Adrenal gland (tissue), 12 donors: ENCODE measurements around the gene TFCP2L1. TPM values are rescaled to one million over a fixed set of nuclear protein-coding genes. Genes with fewer than 3 reads are reported as not detected.
"Not testable (repeated sequence)": the region's sequence is repeated elsewhere in the genome, so short reads cannot be mapped to it uniquely, and the experiment has no call there.

Source experiments
- DNase-seq, 7 donors: peaks; one replicate each; pipeline ENCODE4 v3.0.0-alpha.2; 2019 to 2020
- H3K27ac ChIP-seq, 5 donors: fragments of 200-600 bp; sonication (generic) in 4 of 5; 1 replicate in 3 of 5; 2 replicates in 2 of 5; pipeline versions ENCODE4 v1.5.1 to v1.8.0; 2016 to 2020; ENCODE audit warnings: mild to moderate bottlenecking in 1 of 5
- H3K27me3 ChIP-seq: fragments of 200-600 bp; 2 replicates; pipeline ENCODE4 v1.8.0; 2021
- H3K36me3 ChIP-seq, 2 donors: fragments of 200-600 bp; replicated peaks in 1 of 2; 1 replicate in 1 of 2; 2 replicates in 1 of 2; pipeline versions ENCODE4 v1.5.1 to v1.8.0; 2018 to 2022
- H3K4me1 ChIP-seq, 2 donors: fragments of 200-600 bp; replicated peaks in 1 of 2; 1 replicate in 1 of 2; 2 replicates in 1 of 2; pipeline versions ENCODE4 v1.5.1 to v1.8.0; 2018 to 2021
- H3K4me3 ChIP-seq, 4 donors: fragments of 200-600 bp; sonication (generic) in 3 of 4; one replicate each; pipeline ENCODE4 v1.5.1; 2016 to 2018
- H3K9me3 ChIP-seq, 3 donors: fragments of 200-600 bp; sonication (generic) in 1 of 3; replicated peaks in 1 of 3; 1 replicate in 2 of 3; 2 replicates in 1 of 3; pipeline versions ENCODE4 v1.5.1 to v1.8.0; 2016 to 2021
- POLR2A ChIP-seq, 2 donors: fragments of 450-650 bp; IDR thresholded peaks; one replicate each; pipeline ENCODE4 v1.6.1; 2017; ENCODE audit warnings: antibody characterized with exemption in 2 of 2, mild to moderate bottlenecking in 2 of 2, moderate library complexity in 1 of 2
- WGBS, 4 donors: extraction: QIAGEN DNeasy Blood & Tissue Kit in 2 of 4; methylation state at CpG; one replicate each; pipeline versions ENCODE4 v1.1.5 to v1.1.7; 2013 to 2017; 5-methylcytosine and 5-hydroxymethylcytosine counted together
- intact Hi-C, 2 donors: fragments of 100-400 bp; cut with DNase I; formaldehyde crosslinking; loops; one replicate each; pipeline versions ENCODE4 v1.14.1 to v1.15.0; 2022 to 2023
- polyA plus RNA-seq, 3 donors: library from polyadenylated mRNA; stranded (reverse); fragments of 200-250 nt in 2 of 3; fragments of 350-450 nt in 1 of 3; fragmentation: Illumina TruSeq in 1 of 3; extraction: RNeasy Lipid Tissue Mini Kit (QIAGEN cat#74804) in 1 of 3; gene quantifications; one replicate each; pipeline ENCODE4 v1.2.3, GENCODE V29; 2013 to 2014
- total RNA-seq, 9 donors: library from RNA; depleted of rRNA in 4 of 9; stranded (reverse); fragments of >200 nt in 4 of 9; fragments of 120-200 nt in 1 of 9; fragmentation: NEBNext Ultra II Directional in 1 of 9; extraction: Animal tissue kit (Norgen Biotek cat#: 25700) in 1 of 9; gene quantifications; one replicate each; pipeline versions ENCODE4 v1.1.0 to v1.2.4, GENCODE V29; 2013 to 2023
- TF ChIP-seq, protein P1 (sequence below), 6 experiments: fragments of 450-650 bp in 4 of 6; fragments of 200-600 bp in 2 of 6; sonication (generic) in 1 of 6; IDR thresholded peaks; 1 replicate in 5 of 6; 2 replicates in 1 of 6; pipeline versions ENCODE4 v1.5.1 to v1.8.0; 2016 to 2021; ENCODE audit warnings: antibody characterized with exemption in 6 of 6, mild to moderate bottlenecking in 2 of 6, moderate library complexity in 1 of 6
- donor health status: healthy with polysubstance abuse.
- donor health status: Bipolar disorder and iron deficiency.
- donor health status: DM: yes; HTN: yes; CAD: no.
- donor health status: DM: no; HTN: no; CAD: no.
- donor health status: DM: no; HTN: no; CAD: no.
- donor health status: DM: yes; HTN: yes; CAD: no.

The TFCP2L1 gene
- total and polyA plus RNA-seq, 12 donors, result 0.17 to 2.5 (median 0.87) TPM

DNA sequence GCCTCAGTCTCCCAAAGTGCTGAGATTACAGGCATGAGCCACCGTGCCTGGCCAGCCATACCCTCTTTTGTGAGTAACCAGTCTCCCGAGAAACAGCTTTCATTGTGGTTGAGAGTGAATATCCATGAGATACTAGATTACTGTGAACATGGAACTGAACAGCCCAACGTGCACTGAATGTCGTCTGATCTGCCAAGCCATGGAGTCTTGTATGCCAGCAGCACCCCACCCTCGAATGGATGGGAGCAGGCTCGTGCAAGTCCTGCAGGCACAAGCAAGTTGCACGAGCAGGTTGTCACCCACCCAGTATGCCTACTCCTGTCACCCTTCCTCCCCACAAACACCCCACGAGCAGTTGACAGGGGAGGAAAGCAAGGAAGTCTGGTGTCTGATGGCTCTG, 36.5 kb upstream of the TFCP2L1 start:
- no peaks in the 10 kb centered on the region for H3K9me3 ChIP-seq
- H3K27ac ChIP-seq, result no peak overlapping the region
- intact Hi-C loops, result no loop called here
- no peak overlapping the region for H3K4me3 ChIP-seq
- no peaks in the 10 kb centered on the region for H3K4me1 ChIP-seq
- no peaks in the 10 kb centered on the region for H3K27me3 ChIP-seq
- no peaks in the 10 kb centered on the region for H3K36me3 ChIP-seq
- TF ChIP-seq POLR2A (IDR thresholded peaks at IDR 0.05), result no peak
- TF ChIP-seq, protein P1, sequence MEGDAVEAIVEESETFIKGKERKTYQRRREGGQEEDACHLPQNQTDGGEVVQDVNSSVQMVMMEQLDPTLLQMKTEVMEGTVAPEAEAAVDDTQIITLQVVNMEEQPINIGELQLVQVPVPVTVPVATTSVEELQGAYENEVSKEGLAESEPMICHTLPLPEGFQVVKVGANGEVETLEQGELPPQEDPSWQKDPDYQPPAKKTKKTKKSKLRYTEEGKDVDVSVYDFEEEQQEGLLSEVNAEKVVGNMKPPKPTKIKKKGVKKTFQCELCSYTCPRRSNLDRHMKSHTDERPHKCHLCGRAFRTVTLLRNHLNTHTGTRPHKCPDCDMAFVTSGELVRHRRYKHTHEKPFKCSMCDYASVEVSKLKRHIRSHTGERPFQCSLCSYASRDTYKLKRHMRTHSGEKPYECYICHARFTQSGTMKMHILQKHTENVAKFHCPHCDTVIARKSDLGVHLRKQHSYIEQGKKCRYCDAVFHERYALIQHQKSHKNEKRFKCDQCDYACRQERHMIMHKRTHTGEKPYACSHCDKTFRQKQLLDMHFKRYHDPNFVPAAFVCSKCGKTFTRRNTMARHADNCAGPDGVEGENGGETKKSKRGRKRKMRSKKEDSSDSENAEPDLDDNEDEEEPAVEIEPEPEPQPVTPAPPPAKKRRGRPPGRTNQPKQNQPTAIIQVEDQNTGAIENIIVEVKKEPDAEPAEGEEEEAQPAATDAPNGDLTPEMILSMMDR (IDR thresholded peaks at IDR 0.05), result no peak
- WGBS, 4 donors, result 71 to 90% (median 75%) methylated on average over 3 to 8 of the region's 8 CpGs
- DNase-seq, result peak in 1 of 7 donors; percentile 21

DNA sequence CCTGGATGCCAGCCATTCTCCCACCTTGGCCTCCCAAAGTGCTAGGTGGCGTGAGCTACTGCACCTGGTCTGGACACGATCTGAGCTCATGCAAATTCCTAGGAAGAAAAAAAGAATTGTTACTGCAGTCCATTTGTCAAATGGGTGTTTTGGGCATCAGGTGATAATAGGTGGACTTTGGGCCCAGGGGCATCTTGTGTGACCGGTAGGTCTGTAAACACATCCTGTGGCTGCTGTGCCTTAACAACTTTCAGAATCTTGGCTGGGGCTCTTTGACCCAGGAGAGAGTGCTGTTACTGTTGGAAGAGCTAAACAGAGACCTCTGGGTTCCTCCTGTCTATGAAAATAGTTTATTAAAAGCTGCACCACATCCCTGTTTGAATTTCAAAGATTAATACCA, 34.9 kb upstream of the TFCP2L1 start:
- no peak for TF ChIP-seq POLR2A (IDR thresholded peaks at IDR 0.05)
- TF ChIP-seq, protein P1 (IDR thresholded peaks at IDR 0.05), result no peak
- DNase-seq, result peak in 1 of 7 donors; percentile 20
- intact Hi-C loops, result no loop called here
- H3K36me3 ChIP-seq, result no peaks in the 10 kb centered on the region
- no peak overlapping the region for H3K4me3 ChIP-seq
- 85 to 90% (median 90%) methylated on average over 3 of the region's 3 CpGs for WGBS, 4 donors
- H3K27me3 ChIP-seq, result no peaks in the 10 kb centered on the region
- no peaks in the 10 kb centered on the region for H3K4me1 ChIP-seq
- H3K27ac ChIP-seq, result no peak overlapping the region
- H3K9me3 ChIP-seq, result no peaks in the 10 kb centered on the region

DNA sequence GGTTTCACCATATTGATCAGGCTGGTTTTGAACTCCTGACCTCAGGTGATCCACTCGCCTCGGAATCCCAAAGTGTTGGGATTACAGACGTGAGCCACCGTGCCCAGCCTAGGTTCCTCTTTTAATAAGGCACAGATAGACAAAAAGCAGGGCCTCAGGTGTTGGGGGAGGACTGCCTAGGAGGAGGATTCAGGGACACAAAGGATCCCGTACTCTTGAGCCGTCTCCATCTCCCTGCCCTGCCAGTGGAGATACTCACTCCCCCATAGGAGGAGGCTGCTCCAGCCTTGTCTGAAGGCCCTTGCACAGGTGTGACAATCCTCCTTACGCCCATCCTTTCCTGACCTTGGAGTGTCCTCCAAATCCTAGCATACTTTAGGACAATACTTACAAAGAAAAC, 32.0 kb upstream of the TFCP2L1 start:
- no peak overlapping the region for H3K4me3 ChIP-seq
- DNase-seq, result peak in 2 of 7 donors; percentile 6 to 38
- no peaks in the 10 kb centered on the region for H3K36me3 ChIP-seq
- TF ChIP-seq, protein P1 (IDR thresholded peaks at IDR 0.05), result no peak
- TF ChIP-seq POLR2A (IDR thresholded peaks at IDR 0.05), result no peak
- H3K9me3 ChIP-seq, result no peaks in the 10 kb centered on the region
- no peaks in the 10 kb centered on the region for H3K27me3 ChIP-seq
- intact Hi-C loops, result no loop called here
- H3K27ac ChIP-seq, result no peak overlapping the region
- 81 to 98% (median 93%) methylated on average over 4 to 7 of the region's 7 CpGs for WGBS, 4 donors
- no peaks in the 10 kb centered on the region for H3K4me1 ChIP-seq

DNA sequence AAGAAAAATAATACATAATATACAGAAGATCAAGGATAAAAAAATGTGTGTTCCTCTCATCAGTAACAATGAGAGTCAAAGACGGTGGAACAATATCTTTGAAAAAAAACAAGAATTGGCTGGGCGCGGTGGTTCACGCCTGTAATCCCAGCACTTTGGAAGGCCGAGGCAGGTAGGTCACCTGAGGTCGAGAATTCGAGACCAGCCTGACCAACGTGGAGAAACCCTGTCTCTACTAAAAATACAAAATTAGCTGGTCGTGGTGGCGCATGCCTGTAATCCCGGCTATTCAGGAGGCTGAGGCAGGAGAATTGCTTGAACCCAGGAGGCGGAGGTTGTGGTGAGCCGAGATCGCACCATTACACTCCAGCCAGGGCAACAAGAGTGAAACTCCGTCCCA, 28.7 kb upstream of the TFCP2L1 start:
- intact Hi-C loops, H3K4me3 ChIP-seq, H3K27me3 ChIP-seq, H3K36me3 ChIP-seq, H3K27ac ChIP-seq, H3K4me1 ChIP-seq, H3K9me3 ChIP-seq: not testable (repeated sequence)
- WGBS, 4 donors, result 76 to 87% (median 80%) methylated on average over 15 of the region's 15 CpGs
- DNase-seq, result peak in 2 of 7 donors; percentile 0 to 23

DNA sequence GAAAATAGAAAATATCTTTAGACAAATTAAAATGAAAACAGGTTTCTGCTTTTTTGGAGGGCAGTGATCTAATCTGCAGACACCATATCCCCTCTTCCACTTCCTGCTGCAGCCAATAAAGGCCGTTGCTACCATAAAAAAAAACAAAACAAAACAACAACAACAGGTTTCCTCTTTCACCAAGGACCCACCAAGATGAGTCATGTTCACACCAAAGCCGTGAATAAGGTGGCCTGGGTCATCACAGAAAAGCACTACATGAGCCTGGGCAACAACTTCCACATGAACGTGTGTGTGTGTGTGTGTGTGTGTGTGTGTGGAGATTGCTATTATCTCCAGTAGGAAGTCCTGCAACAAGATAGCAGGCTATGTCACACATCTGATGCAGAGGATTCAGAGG, 24.8 kb upstream of the TFCP2L1 start:
- no peaks in the 10 kb centered on the region for H3K27me3 ChIP-seq
- no peak overlapping the region for H3K27ac ChIP-seq
- no peaks in the 10 kb centered on the region for H3K9me3 ChIP-seq
- no peaks in the 10 kb centered on the region for H3K36me3 ChIP-seq
- H3K4me1 ChIP-seq, result no peaks in the 10 kb centered on the region
- intact Hi-C loops, result no loop called here
- DNase-seq, result peak in 2 of 7 donors; percentile 9 to 21
- TF ChIP-seq, protein P1 (IDR thresholded peaks at IDR 0.05), result no peak
- TF ChIP-seq POLR2A (IDR thresholded peaks at IDR 0.05), result no peak
- 29 to 38% (median 30%) methylated on average over 3 of the region's 3 CpGs for WGBS, 4 donors
- no peak overlapping the region for H3K4me3 ChIP-seq
